SK-N-SH treated with all-trans-retinoic acid at 6 μM for 48 hours (cell line): Measurements from ENCODE around the gene PTPN18.

Experiments used
- ARNTL ChIP-seq: fragments of 450-650 bp; formaldehyde crosslinking; IDR thresholded peaks from 2 replicates; pipeline ENCODE4 v1.5.0; 2020; ENCODE audit warnings: low read depth, mild to moderate bottlenecking, moderate library complexity, borderline replicate concordance
- CSDC2 ChIP-seq: fragments of 250-450 bp; sonication (Bioruptor Pico); IDR thresholded peaks from 2 replicates; pipeline ENCODE4 v1.5.0; 2020; ENCODE audit warnings: mild to moderate bottlenecking, moderate library complexity
- GLIS3 ChIP-seq: fragments of 250-450 bp; sonication (Bioruptor Pico); IDR thresholded peaks from 2 replicates; pipeline ENCODE4 v1.5.0; 2020; ENCODE audit warnings: mild to moderate bottlenecking, moderate library complexity
- OSR1 ChIP-seq: fragments of 250-450 bp; sonication (Bioruptor Pico); IDR thresholded peaks from 2 replicates; pipeline ENCODE4 v1.8.0; 2022; ENCODE audit warnings: moderate library complexity, mild to moderate bottlenecking, inconsistent platforms
- RARB ChIP-seq: fragments of 250-450 bp; sonication (Bioruptor Pico); IDR thresholded peaks from 2 replicates; pipeline ENCODE4 v1.8.0; 2021; ENCODE audit warnings: mild to moderate bottlenecking, moderate library complexity
- SNAI2 ChIP-seq: fragments of 250-450 bp; sonication (Bioruptor Pico); IDR thresholded peaks from 2 replicates; pipeline ENCODE4 v1.5.0; 2020; ENCODE audit warnings: mild to moderate bottlenecking, moderate library complexity
- ZC3H10 ChIP-seq: fragments of 250-450 bp; sonication (Bioruptor Pico); IDR thresholded peaks from 2 replicates; pipeline ENCODE4 v1.5.1; 2021; ENCODE audit warnings: mild to moderate bottlenecking, moderate library complexity
- ZFP3 ChIP-seq: fragments of 250-450 bp; sonication (Bioruptor Pico); IDR thresholded peaks from 2 replicates; pipeline ENCODE4 v1.5.0; 2020; ENCODE audit warnings: mild to moderate bottlenecking, moderate library complexity
- ZFP30 ChIP-seq: fragments of 450-650 bp; formaldehyde crosslinking; IDR thresholded peaks from 2 replicates; pipeline ENCODE4 v1.5.0; 2022; ENCODE audit warnings: mild to moderate bottlenecking, moderate library complexity
- ZNF565 ChIP-seq: fragments of 450-650 bp; formaldehyde crosslinking; conservative IDR thresholded peaks from 2 replicates; pipeline ENCODE4 v1.5.0; 2020; ENCODE audit warnings: low read depth, mild to moderate bottlenecking, moderate library complexity
- ZNF70 ChIP-seq: fragments of 450-650 bp; formaldehyde crosslinking; IDR thresholded peaks from 2 replicates; pipeline ENCODE4 v1.5.0; 2020; ENCODE audit warnings: mild to moderate bottlenecking, moderate library complexity
- TF ChIP-seq, protein P1 (sequence below): fragments of 250-450 bp; sonication (Bioruptor Pico); IDR thresholded peaks from 2 replicates; pipeline ENCODE4 v1.8.0; 2020; ENCODE audit warnings: mild to moderate bottlenecking, moderate library complexity, borderline replicate concordance
- TF ChIP-seq, protein P2 (sequence below): fragments of 250-450 bp; sonication (Bioruptor Pico); IDR thresholded peaks from 2 replicates; pipeline ENCODE4 v1.5.1; 2020; ENCODE audit warnings: low read depth, mild to moderate bottlenecking, moderate library complexity

DNA sequence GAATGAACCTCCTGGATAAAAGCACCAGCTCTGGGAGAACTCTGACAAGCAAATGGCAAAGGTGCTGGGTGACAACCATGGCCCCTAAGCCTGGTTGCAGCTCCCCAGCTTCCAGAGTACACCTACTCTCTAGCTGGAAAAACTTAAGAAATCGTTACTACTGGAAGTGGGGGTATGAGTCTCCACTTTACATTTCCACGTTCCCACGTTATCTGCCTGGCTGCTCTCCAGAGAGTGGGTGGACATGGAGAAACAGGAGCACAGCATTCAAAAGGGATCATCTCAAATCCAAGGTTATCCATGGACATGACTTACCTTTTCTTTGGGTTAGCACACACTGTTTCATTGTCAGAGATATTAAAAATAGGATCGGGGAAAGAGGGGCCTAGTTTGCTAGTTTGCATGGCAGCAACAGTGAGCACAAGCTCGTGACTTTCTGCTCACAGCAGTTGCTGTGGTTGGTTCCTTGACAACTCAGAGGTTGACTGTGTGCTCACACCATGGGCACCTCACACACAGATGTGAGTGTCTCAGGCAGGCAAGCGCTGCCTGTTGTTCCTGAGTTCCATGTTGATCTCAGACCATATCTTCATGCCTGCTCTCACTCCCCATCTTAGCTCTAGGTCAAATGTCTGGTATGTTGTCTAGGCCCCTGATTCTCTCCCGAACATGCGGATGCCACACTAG is 32.5 kb downstream of the PTPN18 start:
- TF ChIP-seq ZFP3 (CRISPR knock-in tag) (no peak), OSR1 (no peak), ZNF565 (CRISPR knock-in tag) (no peak), ZFP30 (CRISPR knock-in tag) (no peak), ZNF70 (CRISPR knock-in tag) (no peak), CSDC2 (CRISPR knock-in tag) (no peak), RARB (no peak), SNAI2 (CRISPR knock-in tag) (no peak), ZC3H10 (CRISPR knock-in tag) (no peak), GLIS3 (no peak), ARNTL (no peak)
- TF ChIP-seq, protein P1, sequence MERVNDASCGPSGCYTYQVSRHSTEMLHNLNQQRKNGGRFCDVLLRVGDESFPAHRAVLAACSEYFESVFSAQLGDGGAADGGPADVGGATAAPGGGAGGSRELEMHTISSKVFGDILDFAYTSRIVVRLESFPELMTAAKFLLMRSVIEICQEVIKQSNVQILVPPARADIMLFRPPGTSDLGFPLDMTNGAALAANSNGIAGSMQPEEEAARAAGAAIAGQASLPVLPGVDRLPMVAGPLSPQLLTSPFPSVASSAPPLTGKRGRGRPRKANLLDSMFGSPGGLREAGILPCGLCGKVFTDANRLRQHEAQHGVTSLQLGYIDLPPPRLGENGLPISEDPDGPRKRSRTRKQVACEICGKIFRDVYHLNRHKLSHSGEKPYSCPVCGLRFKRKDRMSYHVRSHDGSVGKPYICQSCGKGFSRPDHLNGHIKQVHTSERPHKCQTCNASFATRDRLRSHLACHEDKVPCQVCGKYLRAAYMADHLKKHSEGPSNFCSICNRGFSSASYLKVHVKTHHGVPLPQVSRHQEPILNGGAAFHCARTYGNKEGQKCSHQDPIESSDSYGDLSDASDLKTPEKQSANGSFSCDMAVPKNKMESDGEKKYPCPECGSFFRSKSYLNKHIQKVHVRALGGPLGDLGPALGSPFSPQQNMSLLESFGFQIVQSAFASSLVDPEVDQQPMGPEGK (CRISPR knock-in tag) = no peak
- TF ChIP-seq, protein P2, sequence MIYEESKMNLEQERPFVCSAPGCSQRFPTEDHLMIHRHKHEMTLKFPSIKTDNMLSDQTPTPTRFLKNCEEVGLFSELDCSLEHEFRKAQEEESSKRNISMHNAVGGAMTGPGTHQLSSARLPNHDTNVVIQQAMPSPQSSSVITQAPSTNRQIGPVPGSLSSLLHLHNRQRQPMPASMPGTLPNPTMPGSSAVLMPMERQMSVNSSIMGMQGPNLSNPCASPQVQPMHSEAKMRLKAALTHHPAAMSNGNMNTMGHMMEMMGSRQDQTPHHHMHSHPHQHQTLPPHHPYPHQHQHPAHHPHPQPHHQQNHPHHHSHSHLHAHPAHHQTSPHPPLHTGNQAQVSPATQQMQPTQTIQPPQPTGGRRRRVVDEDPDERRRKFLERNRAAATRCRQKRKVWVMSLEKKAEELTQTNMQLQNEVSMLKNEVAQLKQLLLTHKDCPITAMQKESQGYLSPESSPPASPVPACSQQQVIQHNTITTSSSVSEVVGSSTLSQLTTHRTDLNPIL = no peak
